BLaER1 (cell line): ENCODE results near the gene CYP20A1.
A peak's percentile ranks its signal among the peaks of the same experiment; 100 is the strongest.
"Not testable (repeated sequence)": the region's sequence is repeated elsewhere in the genome, so short reads cannot be mapped to it uniquely, and the experiment has no call there.

Experiments
- H3K27ac ChIP-seq: shearing (Covaris generic); formaldehyde crosslinking; 2 replicates; pipeline ENCODE4 v1.8.1; 2022
- H3K27me3 ChIP-seq: shearing (Covaris generic); formaldehyde crosslinking; 2 replicates; pipeline ENCODE4 v1.8.1; 2022
- H3K36me3 ChIP-seq: shearing (Covaris generic); formaldehyde crosslinking; 2 replicates; pipeline ENCODE4 v1.8.1; 2022
- H3K4me1 ChIP-seq: shearing (Covaris generic); formaldehyde crosslinking; 2 replicates; pipeline ENCODE4 v1.8.1; 2022
- H3K4me2 ChIP-seq: shearing (Covaris generic); formaldehyde crosslinking; 2 replicates; pipeline ENCODE4 v1.8.1; 2022
- H3K4me3 ChIP-seq: shearing (Covaris generic); formaldehyde crosslinking; 2 replicates; pipeline ENCODE4 v1.8.1; 2022
- H3K9ac ChIP-seq: shearing (Covaris generic); formaldehyde crosslinking; 2 replicates; pipeline ENCODE4 v1.8.1; 2022
- H3K9me3 ChIP-seq: shearing (Covaris generic); formaldehyde crosslinking; 2 replicates; pipeline ENCODE4 v1.8.1; 2022
- H4K20me1 ChIP-seq: shearing (Covaris generic); formaldehyde crosslinking; 2 replicates; pipeline ENCODE4 v1.8.1; 2022
- Cebpa-rat ChIP-seq: shearing (Covaris generic); IDR thresholded peaks from 2 replicates; pipeline ENCODE4 v1.8.1; 2022

The CYP20A1 gene

GRCh38 chr2:203280428-203281064, 41.7 kb downstream of the CYP20A1 start:
- Histone ChIP-seq H3K36me3 (peaks cover 70% of the 10 kb centered on the region), H3K27me3 (no peaks in the 10 kb centered on the region), H3K9me3 (no peaks in the 10 kb centered on the region), H3K4me3 (no peak overlapping the region), H3K4me2 (no peak overlapping the region), H4K20me1 (no peaks in the 10 kb centered on the region), H3K27ac (no peak overlapping the region), H3K4me1 (no peaks in the 10 kb centered on the region), H3K9ac (no peak overlapping the region)
- TF ChIP-seq Cebpa-rat = no peak

- TF ChIP-seq Cebpa-rat = no peak
- peaks cover 75% of the 10 kb centered on the region for H3K36me3 ChIP-seq
- H3K27me3 ChIP-seq = no peaks in the 10 kb centered on the region
- H3K9ac ChIP-seq = no peak overlapping the region
- no peaks in the 10 kb centered on the region for H3K9me3 ChIP-seq
- H3K4me1 ChIP-seq = no peaks in the 10 kb centered on the region
- H4K20me1 ChIP-seq = no peaks in the 10 kb centered on the region
- no peak overlapping the region for H3K4me2 ChIP-seq
- no peak overlapping the region for H3K27ac ChIP-seq
- H3K4me3 ChIP-seq = no peak overlapping the region
Measured at GRCh38 chr2:203282101-203282500, 43.3 kb downstream of the CYP20A1 start.

- TF ChIP-seq Cebpa-rat = no peak
- Histone ChIP-seq H3K36me3 (peaks cover 44% of the 10 kb centered on the region), H4K20me1 (no peaks in the 10 kb centered on the region)
Measured at GRCh38 chr2:203286532-203286931, 47.7 kb downstream of the CYP20A1 start.

GRCh38 chr2:203301667-203302066, 62.8 kb downstream of the CYP20A1 start:
- H3K9me3 ChIP-seq = peaks cover under 1% of the 10 kb centered on the region; the same call in 1 of the 2 replicates
- no peak overlapping the region for H3K9ac ChIP-seq
- no peak for TF ChIP-seq Cebpa-rat
- no peaks in the 10 kb centered on the region for H3K27me3 ChIP-seq
- no peak overlapping the region for H3K4me3 ChIP-seq
- H3K4me1 ChIP-seq = no peaks in the 10 kb centered on the region
- H3K4me2 ChIP-seq = no peak overlapping the region
- H3K36me3 ChIP-seq = peaks cover 17% of the 10 kb centered on the region
- H3K27ac ChIP-seq = no peak overlapping the region
- H4K20me1 ChIP-seq = no peaks in the 10 kb centered on the region

More at GRCh38 chr2:203286532-203286931, 47.7 kb downstream of the CYP20A1 start:
- Histone ChIP-seq H3K27ac (no peak overlapping the region), H3K4me1 (no peaks in the 10 kb centered on the region), H3K4me3 (no peak overlapping the region), H3K9me3 (no peaks in the 10 kb centered on the region), H3K9ac (no peak overlapping the region), H3K4me2 (no peak overlapping the region), H3K27me3 (no peaks in the 10 kb centered on the region)

- not testable (repeated sequence) for H4K20me1 ChIP-seq, H3K4me1 ChIP-seq, H3K9me3 ChIP-seq, H3K27ac ChIP-seq, H3K4me3 ChIP-seq, H3K27me3 ChIP-seq, H3K9ac ChIP-seq, H3K4me2 ChIP-seq
- H3K36me3 ChIP-seq = peaks cover 19% of the 10 kb centered on the region
Measured at GRCh38 chr2:203302586-203302985, 63.8 kb downstream of the CYP20A1 start.

GRCh38 chr2:203310688-203311436, 72.0 kb downstream of the CYP20A1 start:
- no peaks in the 10 kb centered on the region for H3K27me3 ChIP-seq
- H3K9me3 ChIP-seq = peaks cover 17% of the 10 kb centered on the region
- no peak overlapping the region for H3K4me2 ChIP-seq
- peaks cover 14% of the 10 kb centered on the region for H3K36me3 ChIP-seq
- no peak overlapping the region for H3K27ac ChIP-seq
- peaks cover 11% of the 10 kb centered on the region; the same call in 1 of the 2 replicates for H3K4me1 ChIP-seq
- no peak overlapping the region for H3K9ac ChIP-seq
- TF ChIP-seq Cebpa-rat = no peak
- no peaks in the 10 kb centered on the region for H4K20me1 ChIP-seq
- no peak overlapping the region for H3K4me3 ChIP-seq

GRCh38 chr2:203326356-203326755, 87.5 kb downstream of the CYP20A1 start:
- Histone ChIP-seq H3K4me3 (no peak overlapping the region), H4K20me1 (peaks cover 21% of the 10 kb centered on the region), H3K9me3 (no peaks in the 10 kb centered on the region), H3K27ac (no peak overlapping the region), H3K36me3 (no peaks in the 10 kb centered on the region), H3K4me2 (no peak overlapping the region), H3K27me3 (no peaks in the 10 kb centered on the region), H3K4me1 (peaks cover 31% of the 10 kb centered on the region), H3K9ac (no peak overlapping the region)
- no peak for TF ChIP-seq Cebpa-rat

- peak overlapping the region; percentile 81 for H3K4me2 ChIP-seq
- peaks cover 33% of the 10 kb centered on the region for H3K4me1 ChIP-seq
- H3K36me3 ChIP-seq = no peaks in the 10 kb centered on the region
- no peaks in the 10 kb centered on the region for H3K27me3 ChIP-seq
- peak overlapping the region; percentile 87 for H3K27ac ChIP-seq
- no peaks in the 10 kb centered on the region for H3K9me3 ChIP-seq
- peak overlapping the region; percentile 87 for H3K9ac ChIP-seq
- no peak for TF ChIP-seq Cebpa-rat
- H4K20me1 ChIP-seq = peaks cover 25% of the 10 kb centered on the region
- peak overlapping the region; percentile 98 for H3K4me3 ChIP-seq
Measured at GRCh38 chr2:203327582-203327900, 88.7 kb downstream of the CYP20A1 start.

- Histone ChIP-seq H3K27ac (peak within 1 kb of the TSS; percentile 87), H3K4me2 (peak within 1 kb of the TSS; percentile 81), H3K9me3 (no peaks in the 10 kb centered on the region), H3K27me3 (no peaks in the 10 kb centered on the region), H3K4me3 (peak within 1 kb of the TSS; percentile 98), H3K4me1 (peaks cover 33% of the 10 kb centered on the region), H3K36me3 (no peaks in the 10 kb centered on the region), H3K9ac (peak within 1 kb of the TSS; percentile 87), H4K20me1 (peaks cover 25% of the 10 kb centered on the region)
- TF ChIP-seq Cebpa-rat = no peak
Measured at GRCh38 chr2:203327901-203328759, 89.3 kb downstream of the CYP20A1 start, which contains the start of gene ABI2. Gene ABI2, plus strand, starts transcription at chr2:203328394. Its CDS starts 121 bp downstream, at chr2:203328515.
